HCT116 (cell line): ENCODE results near the gene RBBP6. TPM values are rescaled to one million over a fixed set of nuclear protein-coding genes. Genes with fewer than 3 reads are reported as not detected.

Experiments used
- CBX3 ChIP-seq: IDR thresholded peaks from 2 replicates; pipeline ENCODE4 v1.6.1; 2012; ENCODE audit warnings: low read depth
- CTCF ChIP-seq, 3 experiments: fragments of 200-600 bp in 1 of 3; sonication (generic) in 1 of 3; IDR thresholded peaks in 2 of 3; conservative IDR thresholded peaks in 1 of 3; 2 replicates each; pipeline ENCODE4 v1.5.1; 2012 to 2017; ENCODE audit warnings: low read depth in 2 of 3, low read length in 2 of 3, antibody characterized with exemption in 1 of 3, borderline replicate concordance in 1 of 3, control low read depth in 1 of 3, mild to moderate bottlenecking in 1 of 3, mixed read lengths in 1 of 3, mixed run types in 1 of 3, moderate library complexity in 1 of 3; ENCODE audit not compliant: insufficient read depth in 1 of 3
- ELF1 ChIP-seq: IDR thresholded peaks from 2 replicates; pipeline ENCODE4 v1.6.1; 2012; ENCODE audit warnings: low read depth, borderline replicate concordance
- FOSL1 ChIP-seq: IDR thresholded peaks from 2 replicates; pipeline ENCODE4 v1.6.1; 2012; ENCODE audit warnings: low read depth
- MAX ChIP-seq: IDR thresholded peaks from 2 replicates; pipeline ENCODE4 v1.6.1; 2012
- POLR2AphosphoS5 ChIP-seq: IDR thresholded peaks from 2 replicates; pipeline ENCODE4 v1.6.1; 2011; ENCODE audit warnings: mild to moderate bottlenecking, low read depth, low read length, moderate library complexity
- SIN3A ChIP-seq: IDR thresholded peaks from 2 replicates; pipeline ENCODE4 v1.6.1; 2012; ENCODE audit warnings: low read depth
- SRF ChIP-seq: IDR thresholded peaks from 2 replicates; pipeline ENCODE4 v1.6.1; 2012; ENCODE audit warnings: low read depth
- TCF7L2 ChIP-seq: IDR thresholded peaks from 2 replicates; pipeline ENCODE4 v1.7.0; 2011; ENCODE audit warnings: borderline replicate concordance, inconsistent platforms; ENCODE audit not compliant: insufficient read depth, insufficient read length; ENCODE audit errors: extremely low read depth
- YY1 ChIP-seq: IDR thresholded peaks from 2 replicates; pipeline ENCODE4 v1.6.1; 2011; ENCODE audit warnings: low read length, low read depth, moderate library complexity, mild to moderate bottlenecking; ENCODE audit not compliant: insufficient replicate concordance; ENCODE audit errors: extremely low read depth
- ZBTB33 ChIP-seq: IDR thresholded peaks from 2 replicates; pipeline ENCODE4 v1.6.1; 2011; ENCODE audit warnings: mild to moderate bottlenecking, low read length, moderate library complexity; ENCODE audit not compliant: insufficient replicate concordance; ENCODE audit errors: extremely low read depth
- ZNF274 ChIP-seq: fragments of 200-500 bp; sonication (Bioruptor generic); IDR thresholded peaks from 2 replicates; pipeline ENCODE4 v1.6.1; 2014; ENCODE audit warnings: mild to moderate bottlenecking, low read depth, low read length, inconsistent platforms
- total RNA-seq: library from RNA; stranded (reverse); gene quantifications from one replicate; pipeline ENCODE4 v1.2.1, GENCODE V29; 2021; ENCODE audit not compliant: unreplicated experiment

The RBBP6 gene
- total RNA-seq, 1 experiment from 2014 or later = 52.4 TPM

GRCh38 chr16:24516900-24517669, 22.3 kb upstream of the RBBP6 start (continued):
- TF ChIP-seq CTCF (IDR thresholded peaks at IDR 0.05 in 2 of 3, conservative IDR thresholded peaks at IDR 0.05 in 1 of 3; ENCODE audit: borderline replicate concordance in 1 of 3, insufficient read depth in 1 of 3, low read depth in 2 of 3, low read length in 2 of 3) = peak; percentile 92 to 98 (median 95)
- no peak for TF ChIP-seq ZNF274
- TF ChIP-seq TCF7L2 = no peak
- no peak for TF ChIP-seq FOSL1
- no peak for TF ChIP-seq CBX3
- no peak for TF ChIP-seq ELF1
- no peak for TF ChIP-seq ZBTB33
- no peak for TF ChIP-seq POLR2AphosphoS5
- TF ChIP-seq SIN3A = 0 out of 2 replicates have a peak, but pooled peaks have one; percentile 22
- TF ChIP-seq MAX = 0 out of 2 replicates have a peak, but pooled peaks have one; percentile 34
- TF ChIP-seq YY1 = peak; percentile 63
- TF ChIP-seq SRF = no peak
- TF ChIP-seq, all 23 proteins: peak for 5
